A673 (cell line): ENCODE results near the gene KLKB1. TPM values are rescaled to one million over a fixed set of nuclear protein-coding genes. Genes with fewer than 3 reads are reported as not detected.

Experiments
- BruUV-seq: library from RNA; stranded (reverse); fragments of 400-500 nt; replicated peaks from 2 replicates; lab custom pipeline; 2021; lab: Mats Ljungman, UMichigan
- CTCF ChIA-PET: fragments of 300-600 bp; sonication (Branson Sonifier 250); formaldehyde crosslinking; loops from one replicate; lab custom pipeline; 2022; ENCODE audit warnings: antibody characterized with exemption; lab: Charles Lee
- POLR2A ChIA-PET: fragments of 300-600 bp; sonication (Branson Sonifier 250); formaldehyde crosslinking; loops from one replicate; lab custom pipeline; 2022; ENCODE audit warnings: antibody characterized with exemption; ENCODE audit not compliant: low non-redundant PET; lab: Charles Lee
- DNase-seq: peaks from one replicate; pipeline ENCODE4 v3.0.0-alpha.2; 2015; ENCODE audit warnings: low spot score
- H3K27ac ChIP-seq: fragments of 200-600 bp; sonication (generic); 2 replicates; pipeline ENCODE4 v1.5.1; 2016; ENCODE audit warnings: mixed run types, low read depth, mild to moderate bottlenecking, mixed read lengths, antibody characterized with exemption, low read length; ENCODE audit not compliant: poor library complexity, severe bottlenecking
- H3K27me3 ChIP-seq: fragments of 200-600 bp; sonication (generic); replicated peaks from 2 replicates; pipeline ENCODE4 v1.6.1; 2017; ENCODE audit warnings: mixed run types, low read depth, mild to moderate bottlenecking, mixed read lengths, antibody characterized with exemption, low read length; ENCODE audit not compliant: insufficient read depth, poor library complexity
- H3K36me3 ChIP-seq: fragments of 200-600 bp; sonication (generic); 2 replicates; pipeline ENCODE4 v1.6.1; 2016; ENCODE audit warnings: mixed run types, mild to moderate bottlenecking, mixed read lengths, antibody characterized with exemption, low read length; ENCODE audit not compliant: insufficient read depth, poor library complexity, severe bottlenecking
- H3K4me1 ChIP-seq: fragments of 200-600 bp; sonication (generic); 2 replicates; pipeline ENCODE4 v1.6.1; 2017; ENCODE audit warnings: mixed run types, mild to moderate bottlenecking, mixed read lengths, antibody characterized with exemption, low read length; ENCODE audit not compliant: insufficient read depth, poor library complexity, severe bottlenecking
- H3K4me3 ChIP-seq: fragments of 200-600 bp; sonication (generic); 2 replicates; pipeline ENCODE4 v1.5.1; 2016; ENCODE audit warnings: low read depth, mixed run types, mild to moderate bottlenecking, mixed read lengths, low read length; ENCODE audit not compliant: poor library complexity, severe bottlenecking
- H3K9me3 ChIP-seq: fragments of 200-600 bp; sonication (generic); 2 replicates; pipeline ENCODE4 v1.6.1; 2016; ENCODE audit warnings: mixed run types, low read depth, mild to moderate bottlenecking, mixed read lengths, antibody characterized with exemption, low read length; ENCODE audit not compliant: poor library complexity, severe bottlenecking
- CTCF ChIP-seq: fragments of 300-800, 200-600 bp; sonication (generic); conservative IDR thresholded peaks from 2 replicates; pipeline ENCODE4 v1.5.1; 2017; ENCODE audit warnings: low read depth, mild to moderate bottlenecking, antibody characterized with exemption, low read length, moderate library complexity, mixed read lengths
- EZH2 ChIP-seq: fragments of 200-600 bp; sonication (generic); IDR thresholded peaks from 2 replicates; pipeline ENCODE4 v1.6.1; 2017; ENCODE audit warnings: borderline replicate concordance, low read depth, mild to moderate bottlenecking, mixed read lengths, antibody characterized with exemption, low read length; ENCODE audit not compliant: poor library complexity, severe bottlenecking
- intact Hi-C: fragments of 100-400 bp; cut with micrococcal nuclease; formaldehyde crosslinking; loops from one replicate; pipeline ENCODE4 v1.10.0; 2022; ENCODE audit not compliant: unreplicated experiment
- total RNA-seq: library from RNA; stranded (reverse); gene quantifications from 2 replicates; pipeline ENCODE4 v1.2.3, GENCODE V29; 2021

Gene KLKB1
- total RNA-seq, 1 experiment from 2014 or later: not detected

- no peak overlapping the region for H3K4me3 ChIP-seq
- H3K9me3 ChIP-seq: peaks cover 9% of the 10 kb centered on the region
- ChIA-PET POLR2A (no interaction called here), CTCF (no interaction called here)
- intact Hi-C loops: no loop called here
- BruUV-seq: no TSS peak
- H3K27me3 ChIP-seq: no peaks in the 10 kb centered on the region
- DNase-seq: no peak
- no peak for TF ChIP-seq EZH2
- H3K4me1 ChIP-seq: peaks cover 10% of the 10 kb centered on the region
- H3K27ac ChIP-seq: no peak overlapping the region
- no peaks in the 10 kb centered on the region for H3K36me3 ChIP-seq
These were observed 5.7 kb upstream of the KLKB1 start for GRCh38 chr4:186221624-186222023.

GRCh38 chr4:186225848-186226247 is 1.5 kb upstream of the KLKB1 start:
- POLR2A ChIA-PET: no interaction called here
- no peak for DNase-seq
- TF ChIP-seq EZH2: no peak
- no peak for TF ChIP-seq CTCF
- CTCF ChIA-PET: no interaction called here
- Histone ChIP-seq H3K27ac (no peak overlapping the region), H3K4me3 (no peak overlapping the region), H3K4me1 (no peaks in the 10 kb centered on the region), H3K9me3 (peaks cover 9% of the 10 kb centered on the region), H3K27me3 (no peaks in the 10 kb centered on the region), H3K36me3 (no peaks in the 10 kb centered on the region)
- BruUV-seq: no TSS peak
- intact Hi-C loops: no loop called here

- BruUV-seq: no TSS peak
- H3K4me1 ChIP-seq: no peaks in the 10 kb centered on the region
- H3K4me3 ChIP-seq: no peak overlapping the region
- ChIA-PET POLR2A (no interaction called here), CTCF (no interaction called here)
- intact Hi-C loops: no loop called here
- peaks cover 9% of the 10 kb centered on the region for H3K9me3 ChIP-seq
- H3K27ac ChIP-seq: no peak overlapping the region
- no peaks in the 10 kb centered on the region for H3K36me3 ChIP-seq
- no peaks in the 10 kb centered on the region for H3K27me3 ChIP-seq
- no peak for DNase-seq
- TF ChIP-seq EZH2 (no peak), CTCF (no peak)
These were observed 652 bp upstream of the KLKB1 start for GRCh38 chr4:186226521-186227189.
